CD4-positive, alpha-beta T cell (primary cell): ENCODE measurements around the gene DFFA. TPM values are rescaled to one million over a fixed set of nuclear protein-coding genes. Genes with fewer than 3 reads are reported as not detected.
"Not testable (repeated sequence)": the region's sequence is repeated elsewhere in the genome, so short reads cannot be mapped to it uniquely, and the experiment has no call there.

Experiments
- ATAC-seq: fragments of 200-7000 bp; cut with Tn5 transposase; one replicate; pipeline ENCODE4 v1.10.0; 2022; ENCODE audit warnings: mild to moderate bottlenecking; ENCODE audit not compliant: poor library complexity
- CTCF ChIA-PET: fragments of 350-600 bp; sonication (Branson Sonifier 250); formaldehyde crosslinking; loops from one replicate; lab custom pipeline; 2021; ENCODE audit warnings: antibody characterized with exemption, inconsistent platforms; lab: Charles Lee
- POLR2A ChIA-PET: fragments of 350-600 bp; sonication (Branson Sonifier 250); formaldehyde crosslinking; loops from one replicate; lab custom pipeline; 2021; ENCODE audit warnings: antibody characterized with exemption, inconsistent platforms; lab: Charles Lee
- DNase-seq, 14 experiments: peaks; one replicate each; pipeline ENCODE4 v3.0.0-alpha.2; 2013 to 2020; ENCODE audit warnings: mixed read lengths in 2 of 14
- H3K27ac ChIP-seq, 2 donors: one replicate each; pipeline versions ENCODE4 v1.5.1 to v1.7.0; 2013; ENCODE audit warnings: low read length in 2 of 2, low read depth in 1 of 2, mild to moderate bottlenecking in 1 of 2
- H3K27me3 ChIP-seq, 2 experiments: 1 replicate in 1 of 2; 2 replicates in 1 of 2; pipeline versions ENCODE4 v1.6.1 to v1.7.0; 2013; ENCODE audit warnings: low read length in 2 of 2, control low read depth in 1 of 2, mild to moderate bottlenecking in 1 of 2, moderate library complexity in 1 of 2; ENCODE audit not compliant: insufficient read depth in 2 of 2, control insufficient read depth in 1 of 2
- H3K36me3 ChIP-seq: one replicate; pipeline ENCODE4 v1.6.1; 2013; ENCODE audit warnings: low read length, control low read depth; ENCODE audit not compliant: insufficient read depth
- H3K4me1 ChIP-seq: one replicate; pipeline ENCODE4 v1.6.1; 2013; ENCODE audit warnings: low read length, control low read depth; ENCODE audit not compliant: insufficient read depth
- H3K4me3 ChIP-seq: one replicate; pipeline ENCODE4 v1.5.1; 2013; ENCODE audit warnings: mild to moderate bottlenecking, low read length, moderate library complexity
- H3K9me3 ChIP-seq, 2 experiments: 1 replicate in 1 of 2; 2 replicates in 1 of 2; pipeline versions ENCODE4 v1.6.1 to v1.7.0; 2013; ENCODE audit warnings: low read length in 2 of 2, mild to moderate bottlenecking in 2 of 2, control low read depth in 1 of 2, moderate library complexity in 1 of 2; ENCODE audit not compliant: control insufficient read depth in 1 of 2, insufficient read depth in 1 of 2
- H3K27ac Mint-ChIP-seq: one replicate; pipeline ENCODE4 v1.8.0; 2020; ENCODE audit warnings: mixed read lengths
- H3K27me3 Mint-ChIP-seq: one replicate; pipeline ENCODE4 v1.8.0; 2021; ENCODE audit warnings: mixed read lengths
- H3K36me3 Mint-ChIP-seq: one replicate; pipeline ENCODE4 v1.8.0; 2021; ENCODE audit warnings: low read depth, mixed read lengths
- H3K4me1 Mint-ChIP-seq: one replicate; pipeline ENCODE4 v1.8.0; 2021; ENCODE audit warnings: low read depth, mixed read lengths
- H3K4me3 Mint-ChIP-seq: one replicate; pipeline ENCODE4 v1.8.0; 2020; ENCODE audit warnings: mild to moderate bottlenecking, mixed read lengths
- H3K9me3 Mint-ChIP-seq: one replicate; pipeline ENCODE4 v1.8.0; 2020; ENCODE audit warnings: mixed read lengths
- intact Hi-C, 2 experiments: fragments of 100-400 bp; cut with DNase I in 1 of 2; cut with micrococcal nuclease in 1 of 2; formaldehyde crosslinking; loops; one replicate each; pipeline versions ENCODE4 v1.15.1 to v1.9.0; 2023 to 2025; cut with DNase I, micrococcal nuclease
- total RNA-seq, 174 experiments: library from RNA in 2 of 174; stranded (reverse) in 2 of 174; gene quantifications; one replicate each; pipeline ENCODE4 v1.2.3 and lab custom pipeline; 2021 to 2026
- TF ChIP-seq, protein P1 (sequence below): fragments of 200-600 bp; IDR thresholded peaks from one replicate; pipeline ENCODE4 v1.8.0; 2022; ENCODE audit warnings: antibody characterized with exemption, mild to moderate bottlenecking

Gene DFFA
- total RNA-seq, 2 experiments from 2014 or later = 7.4 to 9.1 TPM

DNA sequence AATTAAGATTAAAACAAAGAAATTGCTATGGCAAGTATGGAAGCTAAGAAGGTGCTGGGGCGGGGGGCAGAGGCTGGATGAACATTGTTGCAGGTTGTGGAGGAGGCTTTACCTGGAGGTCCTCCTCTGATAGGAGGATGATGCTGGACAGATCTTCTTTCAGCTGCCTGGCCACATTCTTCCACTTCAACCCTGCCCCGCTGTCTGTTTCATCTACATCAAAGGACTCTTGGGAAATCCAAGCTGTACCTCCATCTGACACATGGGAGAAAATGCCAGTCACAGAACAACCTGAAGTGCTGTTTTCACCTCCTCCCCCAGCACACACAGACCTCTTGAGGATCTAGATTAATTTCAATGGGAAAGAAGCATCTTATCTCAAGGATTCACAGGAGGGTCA, 5.3 kb downstream of the DFFA start:
- Histone ChIP-seq H3K36me3 (peaks cover 55% of the 10 kb centered on the region), H3K9me3 (no peaks in the 10 kb centered on the region), H3K4me3 (no peak overlapping the region), H3K4me1 (peaks cover 10% of the 10 kb centered on the region), H3K27me3 (no peaks in the 10 kb centered on the region), H3K27ac (no peak overlapping the region)
- ATAC-seq (no peak), DNase-seq (no peak)
- Mint-ChIP-seq H3K27me3 (no peaks in the 10 kb centered on the region), H3K9me3 (no peaks in the 10 kb centered on the region), H3K4me3 (no peak overlapping the region), H3K4me1 (peaks cover 12% of the 10 kb centered on the region), H3K36me3 (peaks cover 52% of the 10 kb centered on the region), H3K27ac (no peak overlapping the region)
- CTCF ChIA-PET = interaction anchor here (0.7 kb wide), 1 partner anchor 517 kb away, joined by 3 read pairs; no protein-coding TSS in a partner anchor
- POLR2A ChIA-PET = no interaction called here
- intact Hi-C loops = no loop called here
- TF ChIP-seq, protein P1, sequence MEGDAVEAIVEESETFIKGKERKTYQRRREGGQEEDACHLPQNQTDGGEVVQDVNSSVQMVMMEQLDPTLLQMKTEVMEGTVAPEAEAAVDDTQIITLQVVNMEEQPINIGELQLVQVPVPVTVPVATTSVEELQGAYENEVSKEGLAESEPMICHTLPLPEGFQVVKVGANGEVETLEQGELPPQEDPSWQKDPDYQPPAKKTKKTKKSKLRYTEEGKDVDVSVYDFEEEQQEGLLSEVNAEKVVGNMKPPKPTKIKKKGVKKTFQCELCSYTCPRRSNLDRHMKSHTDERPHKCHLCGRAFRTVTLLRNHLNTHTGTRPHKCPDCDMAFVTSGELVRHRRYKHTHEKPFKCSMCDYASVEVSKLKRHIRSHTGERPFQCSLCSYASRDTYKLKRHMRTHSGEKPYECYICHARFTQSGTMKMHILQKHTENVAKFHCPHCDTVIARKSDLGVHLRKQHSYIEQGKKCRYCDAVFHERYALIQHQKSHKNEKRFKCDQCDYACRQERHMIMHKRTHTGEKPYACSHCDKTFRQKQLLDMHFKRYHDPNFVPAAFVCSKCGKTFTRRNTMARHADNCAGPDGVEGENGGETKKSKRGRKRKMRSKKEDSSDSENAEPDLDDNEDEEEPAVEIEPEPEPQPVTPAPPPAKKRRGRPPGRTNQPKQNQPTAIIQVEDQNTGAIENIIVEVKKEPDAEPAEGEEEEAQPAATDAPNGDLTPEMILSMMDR = no peak

DNA sequence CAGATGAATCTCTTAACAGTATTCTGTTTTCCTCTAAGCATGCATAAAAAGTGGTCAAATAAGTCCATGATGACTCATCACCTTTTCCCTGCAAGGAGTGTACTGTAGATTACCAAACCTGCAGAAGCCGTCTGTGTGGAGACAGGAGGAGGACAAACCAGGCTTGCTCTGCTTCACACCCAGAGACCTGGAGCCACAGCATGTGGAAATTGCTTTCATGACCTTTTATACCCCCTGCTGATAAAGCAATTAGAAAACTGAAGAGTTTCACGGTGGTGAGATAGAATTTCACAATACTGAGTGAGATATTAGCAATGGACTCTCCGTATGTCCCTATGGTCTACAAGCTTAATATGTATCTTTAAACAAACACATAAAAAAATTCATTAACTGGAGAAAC, 13.1 kb downstream of the DFFA start:
- CTCF ChIA-PET = interaction anchor here (1.2 kb wide), 1 partner anchor 52 kb away, joined by 3 read pairs; no protein-coding TSS in a partner anchor
- no peaks in the 10 kb centered on the region for H3K27me3 Mint-ChIP-seq
- DNase-seq (no peak), ATAC-seq (no peak)
- H3K36me3 Mint-ChIP-seq = peaks cover 46% of the 10 kb centered on the region
- POLR2A ChIA-PET = no interaction called here
- intact Hi-C loops = no loop called here
- Histone ChIP-seq H3K27me3 (no peaks in the 10 kb centered on the region), H3K4me1 (no peaks in the 10 kb centered on the region), H3K4me3 (no peak overlapping the region), H3K9me3 (peaks cover 0 to 10% of the 10 kb centered on the region in 2 experiments), H3K36me3 (peaks cover 28% of the 10 kb centered on the region), H3K27ac (no peak overlapping the region)
- TF ChIP-seq, protein P1 = no peak
- H3K27ac Mint-ChIP-seq = no peak overlapping the region
- H3K4me3 Mint-ChIP-seq = no peak overlapping the region
- no peaks in the 10 kb centered on the region for H3K9me3 Mint-ChIP-seq
- H3K4me1 Mint-ChIP-seq = peaks cover 3% of the 10 kb centered on the region

DNA sequence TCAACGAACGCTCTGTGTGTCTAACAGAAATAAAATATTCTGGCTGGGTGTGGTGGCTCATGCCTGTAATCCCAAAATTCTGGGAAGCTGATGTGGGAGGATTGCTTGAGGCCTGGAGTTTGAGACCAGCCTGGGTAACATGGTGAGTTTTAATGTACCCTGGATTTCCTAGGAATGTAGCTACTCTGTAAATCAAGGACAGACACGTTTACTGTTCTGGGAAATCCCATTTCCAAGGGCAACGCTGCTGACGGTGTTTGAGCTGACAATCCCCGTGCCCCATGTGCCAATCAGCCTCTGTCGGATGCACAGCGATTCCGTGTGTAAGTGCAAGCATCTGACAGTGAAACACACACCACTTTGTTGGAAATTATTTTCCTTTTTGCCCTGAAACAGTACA, 14.5 kb downstream of the DFFA start:
- Mint-ChIP-seq H3K9me3 (no peaks in the 10 kb centered on the region), H3K36me3 (peaks cover 34% of the 10 kb centered on the region), H3K4me3 (no peak overlapping the region), H3K4me1 (peaks cover 3% of the 10 kb centered on the region), H3K27me3 (no peaks in the 10 kb centered on the region), H3K27ac (no peak overlapping the region)
- no peak for DNase-seq
- ChIA-PET POLR2A (interaction anchor here (0.5 kb wide), 1 partner anchor 577 kb away, joined by 3 read pairs; no protein-coding TSS in a partner anchor), CTCF (interaction anchor here (0.9 kb wide), 1 partner anchor 38 kb away, joined by 3 read pairs; no protein-coding TSS in a partner anchor)
- H3K27me3 ChIP-seq = no peaks in the 10 kb centered on the region
- peaks cover 22% of the 10 kb centered on the region for H3K36me3 ChIP-seq
- TF ChIP-seq, protein P1 = no peak
- H3K27ac ChIP-seq = no peak overlapping the region
- no peak overlapping the region for H3K4me3 ChIP-seq
- H3K4me1 ChIP-seq = no peaks in the 10 kb centered on the region
- ATAC-seq = no peak
- intact Hi-C loops = no loop called here
- H3K9me3 ChIP-seq = peaks cover 0 to 10% of the 10 kb centered on the region in 2 experiments

GRCh38 chr1:10457462-10457861, 14.9 kb downstream of the DFFA start:
- H3K9me3 Mint-ChIP-seq, DNase-seq, H3K27me3 ChIP-seq, H3K4me1 Mint-ChIP-seq, POLR2A ChIA-PET, H3K4me3 Mint-ChIP-seq, H3K27ac ChIP-seq, H3K4me3 ChIP-seq, H3K27me3 Mint-ChIP-seq, H3K4me1 ChIP-seq, H3K27ac Mint-ChIP-seq, intact Hi-C loops, ATAC-seq: not testable (repeated sequence)
- peaks cover 0 to 10% of the 10 kb centered on the region in 2 experiments for H3K9me3 ChIP-seq
- H3K36me3 Mint-ChIP-seq = peaks cover 30% of the 10 kb centered on the region
- H3K36me3 ChIP-seq = peaks cover 18% of the 10 kb centered on the region
- CTCF ChIA-PET = interaction anchor here (0.9 kb wide), 1 partner anchor 38 kb away, joined by 3 read pairs; no protein-coding TSS in a partner anchor
